UCSD-AML1 (cell line): ENCODE results near the gene RPL18A.

ENCODE experiments used
- DNase-seq: peaks from one replicate; lab custom pipeline; 2025; ENCODE audit not compliant: unreplicated experiment; lab: John Stamatoyannopoulos, UW

Gene RPL18A

GRCh38 chr19:17908244-17908643 is 48.5 kb downstream of the RPL18A start:
- no peak for DNase-seq

- no peak for DNase-seq
Observed at GRCh38 chr19:17909003-17909732, 49.5 kb downstream of the RPL18A start.

GRCh38 chr19:17910791-17911360 is 51.2 kb downstream of the RPL18A start:
- DNase-seq = no peak
